ENCODE results near the gene JAKMIP3. TPM values are rescaled to one million over a fixed set of nuclear protein-coding genes. Genes with fewer than 3 reads are reported as not detected.

JAKMIP3 gene
- total RNA-seq, 1 donor = 0.36 TPM

- no peaks in the 10 kb centered on the region for H4K20me1 ChIP-seq (ENCODE audit: insufficient read depth, low read length)
- H3K9me3 ChIP-seq (ENCODE audit: low read depth, low read length) = no peaks in the 10 kb centered on the region
- no peaks in the 10 kb centered on the region for H3K36me3 ChIP-seq (ENCODE audit: insufficient read depth, low read length)
These were observed 37.6 kb downstream of the JAKMIP3 start for GRCh38 chr10:132103116-132103910.

DNA sequence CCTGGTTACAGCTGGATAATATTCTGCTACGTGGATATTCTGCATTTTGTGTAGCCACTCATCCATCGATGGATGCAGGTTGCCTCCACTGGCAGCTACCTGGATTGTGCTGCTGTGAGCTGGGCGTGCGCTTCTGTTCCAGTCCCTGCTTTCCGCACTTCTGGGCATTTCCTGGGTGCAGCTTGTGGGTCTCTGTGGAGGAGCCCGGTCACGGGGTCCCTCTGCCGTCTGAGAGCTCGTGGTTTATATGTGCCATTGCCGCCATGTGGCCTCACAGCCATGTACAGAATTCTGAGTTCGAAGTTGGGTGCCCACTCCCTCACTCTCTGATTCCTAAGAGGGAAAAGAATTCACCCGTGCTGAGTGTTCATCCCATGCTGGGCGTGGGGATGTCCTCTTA, 38.3 kb downstream of the JAKMIP3 start:
- H3K4me3 ChIP-seq (ENCODE audit: insufficient read depth, low read length) = no peak overlapping the region
- TF ChIP-seq, protein P1, sequence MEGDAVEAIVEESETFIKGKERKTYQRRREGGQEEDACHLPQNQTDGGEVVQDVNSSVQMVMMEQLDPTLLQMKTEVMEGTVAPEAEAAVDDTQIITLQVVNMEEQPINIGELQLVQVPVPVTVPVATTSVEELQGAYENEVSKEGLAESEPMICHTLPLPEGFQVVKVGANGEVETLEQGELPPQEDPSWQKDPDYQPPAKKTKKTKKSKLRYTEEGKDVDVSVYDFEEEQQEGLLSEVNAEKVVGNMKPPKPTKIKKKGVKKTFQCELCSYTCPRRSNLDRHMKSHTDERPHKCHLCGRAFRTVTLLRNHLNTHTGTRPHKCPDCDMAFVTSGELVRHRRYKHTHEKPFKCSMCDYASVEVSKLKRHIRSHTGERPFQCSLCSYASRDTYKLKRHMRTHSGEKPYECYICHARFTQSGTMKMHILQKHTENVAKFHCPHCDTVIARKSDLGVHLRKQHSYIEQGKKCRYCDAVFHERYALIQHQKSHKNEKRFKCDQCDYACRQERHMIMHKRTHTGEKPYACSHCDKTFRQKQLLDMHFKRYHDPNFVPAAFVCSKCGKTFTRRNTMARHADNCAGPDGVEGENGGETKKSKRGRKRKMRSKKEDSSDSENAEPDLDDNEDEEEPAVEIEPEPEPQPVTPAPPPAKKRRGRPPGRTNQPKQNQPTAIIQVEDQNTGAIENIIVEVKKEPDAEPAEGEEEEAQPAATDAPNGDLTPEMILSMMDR (IDR thresholded peaks at IDR 0.05; ENCODE audit: extremely low read depth, low read depth, low read length) = no peak
- H3K4me1 ChIP-seq (ENCODE audit: insufficient read depth, low read length) = no peaks in the 10 kb centered on the region
- H2AFZ ChIP-seq (ENCODE audit: low read length) = no peak overlapping the region
- no peaks in the 10 kb centered on the region for H3K27me3 ChIP-seq (ENCODE audit: insufficient read depth, low read length)
- H3K9me3 ChIP-seq (ENCODE audit: low read depth, low read length) = no peaks in the 10 kb centered on the region
- no peaks in the 10 kb centered on the region for H3K79me2 ChIP-seq (ENCODE audit: insufficient read depth, low read length)
- no peak overlapping the region for H3K27ac ChIP-seq (ENCODE audit: low read depth, low read length)
- H3K36me3 ChIP-seq (ENCODE audit: insufficient read depth, low read length) = no peaks in the 10 kb centered on the region
- peak; percentile 13 for DNase-seq (ENCODE audit: insufficient read length, low spot score, missing footprints)
- H4K20me1 ChIP-seq (ENCODE audit: insufficient read depth, low read length) = no peaks in the 10 kb centered on the region
- H3K4me2 ChIP-seq (ENCODE audit: insufficient read depth, low read length) = no peak overlapping the region

More at GRCh38 chr10:132103116-132103910, 37.6 kb downstream of the JAKMIP3 start:
- peak; percentile 59 for DNase-seq (ENCODE audit: insufficient read length, low spot score, missing footprints)
- Histone ChIP-seq H3K79me2 (ENCODE audit: insufficient read depth, low read length) (no peaks in the 10 kb centered on the region), H3K4me2 (ENCODE audit: insufficient read depth, low read length) (no peak overlapping the region), H3K27ac (ENCODE audit: low read depth, low read length) (no peak overlapping the region), H3K4me1 (ENCODE audit: insufficient read depth, low read length) (no peaks in the 10 kb centered on the region), H3K27me3 (ENCODE audit: insufficient read depth, low read length) (no peaks in the 10 kb centered on the region), H2AFZ (ENCODE audit: low read length) (no peak overlapping the region), H3K4me3 (ENCODE audit: insufficient read depth, low read length) (no peak overlapping the region)
- TF ChIP-seq, protein P1 (IDR thresholded peaks at IDR 0.05; ENCODE audit: extremely low read depth, low read depth, low read length) = no peak

DNA sequence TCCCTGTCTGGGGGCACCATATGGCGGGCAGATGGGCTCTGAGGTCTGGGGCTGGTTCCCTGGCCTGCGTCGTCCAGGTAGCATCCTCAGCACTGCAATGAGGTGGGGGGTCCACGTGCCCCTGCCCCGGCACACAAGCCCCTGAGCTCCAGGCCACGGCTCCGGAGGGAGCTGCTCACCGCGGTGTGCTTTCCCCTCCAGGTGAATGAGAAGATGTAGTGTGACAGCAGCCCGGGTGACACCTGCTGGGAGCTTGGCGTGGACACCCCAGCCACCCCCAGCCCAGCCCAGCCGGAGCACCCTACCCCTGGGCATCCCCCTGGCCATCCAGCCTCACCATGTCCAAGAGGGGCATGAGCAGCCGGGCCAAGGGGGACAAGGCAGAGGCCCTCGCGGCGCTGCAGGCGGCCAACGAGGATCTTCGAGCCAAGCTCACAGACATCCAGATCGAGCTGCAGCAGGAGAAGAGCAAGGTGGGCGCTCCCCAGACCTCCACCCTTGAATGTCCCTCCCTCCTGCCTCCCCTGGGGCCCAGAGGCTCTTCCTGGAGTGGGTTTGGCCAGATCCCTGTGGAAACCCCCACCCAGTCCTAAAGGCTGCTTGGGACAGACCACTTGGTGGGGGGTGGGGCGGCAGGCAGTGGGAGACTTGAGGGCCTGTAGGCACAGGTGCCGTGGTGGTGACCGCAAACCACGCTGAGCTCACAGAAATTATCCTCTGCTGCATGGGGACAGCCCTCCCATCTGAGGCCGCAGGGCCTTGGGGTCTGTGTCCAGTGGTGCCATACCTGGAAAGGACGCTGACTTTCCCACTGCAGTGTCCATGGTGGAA, 38.9 kb downstream of the JAKMIP3 start:
- DNase-seq (ENCODE audit: insufficient read length, low spot score, missing footprints) = peak; percentile 83
- H3K4me3 ChIP-seq (ENCODE audit: insufficient read depth, low read length) = no peak overlapping the region
- H3K4me1 ChIP-seq (ENCODE audit: insufficient read depth, low read length) = no peaks in the 10 kb centered on the region
- no peaks in the 10 kb centered on the region for H3K36me3 ChIP-seq (ENCODE audit: insufficient read depth, low read length)
- H3K27me3 ChIP-seq (ENCODE audit: insufficient read depth, low read length) = no peaks in the 10 kb centered on the region
- H3K27ac ChIP-seq (ENCODE audit: low read depth, low read length) = no peak overlapping the region
- no peak overlapping the region for H2AFZ ChIP-seq (ENCODE audit: low read length)
- no peaks in the 10 kb centered on the region for H3K79me2 ChIP-seq (ENCODE audit: insufficient read depth, low read length)
- no peaks in the 10 kb centered on the region for H4K20me1 ChIP-seq (ENCODE audit: insufficient read depth, low read length)
- H3K9me3 ChIP-seq (ENCODE audit: low read depth, low read length) = no peaks in the 10 kb centered on the region
- TF ChIP-seq, protein P1 (IDR thresholded peaks at IDR 0.05; ENCODE audit: extremely low read depth, low read depth, low read length) = no peak
- H3K4me2 ChIP-seq (ENCODE audit: insufficient read depth, low read length) = no peak overlapping the region

Data from osteoblast (primary cell).